SK-N-SH treated with all-trans-retinoic acid at 6 μM for 48 hours (cell line): ENCODE measurements around the gene PRKAG1.

Source experiments
- ARNTL ChIP-seq: fragments of 450-650 bp; formaldehyde crosslinking; IDR thresholded peaks from 2 replicates; pipeline ENCODE4 v1.5.0; 2020; ENCODE audit warnings: low read depth, mild to moderate bottlenecking, moderate library complexity, borderline replicate concordance
- CREB5 ChIP-seq: fragments of 250-450 bp; sonication (Bioruptor Pico); IDR thresholded peaks from 2 replicates; pipeline ENCODE4 v1.5.1; 2020; ENCODE audit warnings: low read depth, mild to moderate bottlenecking, moderate library complexity
- ESRRG ChIP-seq: fragments of 250-450 bp; sonication (Bioruptor Pico); IDR thresholded peaks from 2 replicates; pipeline ENCODE4 v1.6.1; 2021; ENCODE audit warnings: mild to moderate bottlenecking
- ISL1 ChIP-seq: fragments of 250-450 bp; sonication (Bioruptor Pico); IDR thresholded peaks from 2 replicates; pipeline ENCODE4 v2.1.2; 2022; ENCODE audit warnings: mild to moderate bottlenecking, moderate library complexity
- OSR1 ChIP-seq: fragments of 250-450 bp; sonication (Bioruptor Pico); IDR thresholded peaks from 2 replicates; pipeline ENCODE4 v1.8.0; 2022; ENCODE audit warnings: moderate library complexity, mild to moderate bottlenecking, inconsistent platforms
- PATZ1 ChIP-seq: fragments of 250-450 bp; sonication (Bioruptor Pico); IDR thresholded peaks from 2 replicates; pipeline ENCODE4 v1.8.0; 2020; ENCODE audit warnings: mild to moderate bottlenecking, moderate library complexity, borderline replicate concordance
- PPARA ChIP-seq: fragments of 250-450 bp; sonication (Bioruptor Pico); IDR thresholded peaks from 2 replicates; pipeline ENCODE4 v1.5.0; 2020; ENCODE audit warnings: mild to moderate bottlenecking, borderline replicate concordance
- RARB ChIP-seq: fragments of 250-450 bp; sonication (Bioruptor Pico); IDR thresholded peaks from 2 replicates; pipeline ENCODE4 v1.8.0; 2021; ENCODE audit warnings: mild to moderate bottlenecking, moderate library complexity
- TSHZ2 ChIP-seq: fragments of 250-450 bp; sonication (Bioruptor Pico); IDR thresholded peaks from 2 replicates; pipeline ENCODE4 v1.5.0; 2020; ENCODE audit warnings: mild to moderate bottlenecking, moderate library complexity
- ZFP3 ChIP-seq: fragments of 250-450 bp; sonication (Bioruptor Pico); IDR thresholded peaks from 2 replicates; pipeline ENCODE4 v1.5.0; 2020; ENCODE audit warnings: mild to moderate bottlenecking, moderate library complexity
- ZFP30 ChIP-seq: fragments of 450-650 bp; formaldehyde crosslinking; IDR thresholded peaks from 2 replicates; pipeline ENCODE4 v1.5.0; 2022; ENCODE audit warnings: mild to moderate bottlenecking, moderate library complexity

- TF ChIP-seq ZFP3: no peak
- TF ChIP-seq PATZ1 (CRISPR knock-in tag): no peak
- TF ChIP-seq TSHZ2 (CRISPR knock-in tag): no peak
- no peak for TF ChIP-seq CREB5 (CRISPR knock-in tag)
- no peak for TF ChIP-seq ZFP30 (CRISPR knock-in tag)
- TF ChIP-seq OSR1: no peak
- TF ChIP-seq ESRRG: no peak
- TF ChIP-seq RARB (CRISPR knock-in tag): no peak
- TF ChIP-seq PPARA (CRISPR knock-in tag): no peak
- no peak for TF ChIP-seq ARNTL (CRISPR knock-in tag)
- no peak for TF ChIP-seq ISL1 (CRISPR knock-in tag)
Observed at GRCh38 chr12:49057888-49058287, 39.3 kb upstream of the PRKAG1 start.
